DMS114 treated with DMSO at 0.1 percent for 48 hours (cell line): ENCODE results near the gene CNTRL.
"Not testable (repeated sequence)": the region's sequence is repeated elsewhere in the genome, so short reads cannot be mapped to it uniquely, and the experiment has no call there.

Experiments used
- DNase-seq: peaks from one replicate; lab custom pipeline; 2025; ENCODE audit not compliant: unreplicated experiment; lab: John Stamatoyannopoulos, UW

Gene CNTRL, protein sequence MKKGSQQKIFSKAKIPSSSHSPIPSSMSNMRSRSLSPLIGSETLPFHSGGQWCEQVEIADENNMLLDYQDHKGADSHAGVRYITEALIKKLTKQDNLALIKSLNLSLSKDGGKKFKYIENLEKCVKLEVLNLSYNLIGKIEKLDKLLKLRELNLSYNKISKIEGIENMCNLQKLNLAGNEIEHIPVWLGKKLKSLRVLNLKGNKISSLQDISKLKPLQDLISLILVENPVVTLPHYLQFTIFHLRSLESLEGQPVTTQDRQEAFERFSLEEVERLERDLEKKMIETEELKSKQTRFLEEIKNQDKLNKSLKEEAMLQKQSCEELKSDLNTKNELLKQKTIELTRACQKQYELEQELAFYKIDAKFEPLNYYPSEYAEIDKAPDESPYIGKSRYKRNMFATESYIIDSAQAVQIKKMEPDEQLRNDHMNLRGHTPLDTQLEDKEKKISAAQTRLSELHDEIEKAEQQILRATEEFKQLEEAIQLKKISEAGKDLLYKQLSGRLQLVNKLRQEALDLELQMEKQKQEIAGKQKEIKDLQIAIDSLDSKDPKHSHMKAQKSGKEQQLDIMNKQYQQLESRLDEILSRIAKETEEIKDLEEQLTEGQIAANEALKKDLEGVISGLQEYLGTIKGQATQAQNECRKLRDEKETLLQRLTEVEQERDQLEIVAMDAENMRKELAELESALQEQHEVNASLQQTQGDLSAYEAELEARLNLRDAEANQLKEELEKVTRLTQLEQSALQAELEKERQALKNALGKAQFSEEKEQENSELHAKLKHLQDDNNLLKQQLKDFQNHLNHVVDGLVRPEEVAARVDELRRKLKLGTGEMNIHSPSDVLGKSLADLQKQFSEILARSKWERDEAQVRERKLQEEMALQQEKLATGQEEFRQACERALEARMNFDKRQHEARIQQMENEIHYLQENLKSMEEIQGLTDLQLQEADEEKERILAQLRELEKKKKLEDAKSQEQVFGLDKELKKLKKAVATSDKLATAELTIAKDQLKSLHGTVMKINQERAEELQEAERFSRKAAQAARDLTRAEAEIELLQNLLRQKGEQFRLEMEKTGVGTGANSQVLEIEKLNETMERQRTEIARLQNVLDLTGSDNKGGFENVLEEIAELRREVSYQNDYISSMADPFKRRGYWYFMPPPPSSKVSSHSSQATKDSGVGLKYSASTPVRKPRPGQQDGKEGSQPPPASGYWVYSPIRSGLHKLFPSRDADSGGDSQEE (N-terminal part only)

DNA sequence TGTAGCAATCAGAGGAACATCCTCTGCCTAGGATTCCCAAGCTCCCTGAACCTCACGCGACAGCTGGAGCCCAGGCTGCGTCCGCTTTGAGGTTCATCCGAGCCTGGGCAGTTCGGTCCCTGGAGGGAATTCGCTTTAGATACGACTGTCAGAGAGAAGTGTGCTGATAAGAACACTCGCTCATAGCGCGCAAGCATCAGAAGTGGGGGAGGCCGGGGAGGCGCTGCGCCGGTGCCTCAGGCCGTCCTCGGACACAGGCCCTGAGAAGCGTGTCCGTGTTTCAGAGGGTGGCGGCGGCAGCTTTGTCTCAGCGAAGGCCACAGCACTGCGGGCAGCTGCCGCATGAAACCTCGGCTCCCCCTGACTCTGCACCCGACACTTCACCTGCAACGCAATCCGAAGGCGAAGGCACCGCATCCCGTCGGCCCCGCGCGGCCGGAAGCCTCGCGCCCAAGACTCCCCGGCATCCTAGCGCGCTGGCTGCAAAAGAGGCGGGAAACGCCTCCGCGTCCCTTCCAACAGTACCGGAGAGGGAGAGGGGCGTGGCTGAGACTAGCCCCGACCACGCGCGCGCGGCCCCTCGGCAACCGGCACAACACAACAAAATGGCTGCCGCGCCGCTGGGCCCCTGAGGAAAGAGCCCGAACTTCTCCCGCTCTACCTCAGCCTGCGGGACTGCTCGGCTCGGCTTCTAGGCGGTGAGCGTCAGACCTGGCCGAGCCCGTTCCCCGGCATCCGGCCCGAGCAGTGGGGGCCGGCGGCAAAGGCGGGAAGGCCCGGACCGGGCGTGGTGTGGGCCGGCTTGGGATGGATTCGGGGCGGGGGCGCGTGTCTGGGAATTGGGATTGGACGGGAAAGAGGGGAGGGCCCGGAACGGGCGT, at the start of gene CNTRL:
Gene CNTRL (plus strand): TSS at position 586 of the 881 bp plus-strand sequence. CDS start 13,372 bp downstream, outside the sequence.
- DNase-seq = peak; percentile 80

DNA sequence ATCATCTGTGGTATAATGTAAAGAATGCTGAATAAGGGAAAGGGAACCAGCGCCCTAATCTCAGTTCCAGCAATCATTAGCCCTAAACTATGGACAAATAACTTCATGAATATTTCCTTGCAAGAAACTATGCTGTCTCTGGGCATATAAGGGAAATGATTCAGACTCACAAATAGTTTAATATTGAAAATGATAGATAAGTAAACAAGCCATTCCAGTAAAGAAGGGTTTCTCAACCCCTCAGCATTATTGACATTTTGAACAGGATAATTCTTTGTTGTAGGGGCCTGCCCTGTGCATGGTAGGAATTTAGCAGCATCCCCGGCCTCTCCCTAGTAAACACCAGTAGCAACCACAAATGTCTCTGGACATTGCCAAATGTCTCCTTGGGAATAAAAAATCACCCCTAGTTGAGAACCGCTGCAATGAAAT, 48.5 kb upstream of the CNTRL start:
- DNase-seq = no peak

DNA sequence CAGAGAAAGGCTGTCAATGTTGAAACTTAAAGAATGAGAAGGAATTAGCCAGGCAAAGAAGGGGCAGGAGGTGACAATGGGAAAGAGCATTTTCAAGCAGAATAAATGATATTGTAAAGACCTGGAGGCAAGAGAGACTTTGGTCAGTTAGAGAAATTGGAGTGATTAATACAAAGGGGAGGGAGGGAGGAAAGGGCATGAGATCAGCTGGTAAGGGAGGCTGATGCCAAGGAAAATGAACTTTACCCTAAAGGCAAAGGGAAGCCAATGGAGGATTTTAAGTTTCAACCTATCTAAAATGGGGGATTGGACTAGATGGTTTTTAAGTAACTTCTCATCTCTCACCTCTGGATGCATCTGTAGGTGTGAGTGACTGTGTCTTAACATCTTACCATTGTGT, 48.0 kb upstream of the CNTRL start:
- no peak for DNase-seq

DNA sequence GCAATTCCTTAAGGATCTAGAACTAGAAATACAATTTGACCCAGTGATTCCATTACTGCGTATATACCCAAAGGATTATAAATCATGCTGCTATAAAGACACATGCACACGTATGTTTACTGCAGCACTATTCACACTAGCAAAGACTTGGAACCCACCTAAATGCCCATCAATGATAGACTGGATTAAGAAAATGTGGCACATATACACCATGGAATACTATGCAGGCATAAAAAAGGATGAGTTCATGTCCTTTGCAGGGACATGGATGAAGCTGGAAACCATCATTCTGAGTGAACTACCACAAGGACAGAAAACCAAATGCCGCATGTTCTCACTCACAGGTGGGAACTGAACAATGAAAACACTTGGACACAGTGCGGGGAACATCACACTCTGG, 46.5 kb upstream of the CNTRL start:
- not testable (repeated sequence) for DNase-seq

DNA sequence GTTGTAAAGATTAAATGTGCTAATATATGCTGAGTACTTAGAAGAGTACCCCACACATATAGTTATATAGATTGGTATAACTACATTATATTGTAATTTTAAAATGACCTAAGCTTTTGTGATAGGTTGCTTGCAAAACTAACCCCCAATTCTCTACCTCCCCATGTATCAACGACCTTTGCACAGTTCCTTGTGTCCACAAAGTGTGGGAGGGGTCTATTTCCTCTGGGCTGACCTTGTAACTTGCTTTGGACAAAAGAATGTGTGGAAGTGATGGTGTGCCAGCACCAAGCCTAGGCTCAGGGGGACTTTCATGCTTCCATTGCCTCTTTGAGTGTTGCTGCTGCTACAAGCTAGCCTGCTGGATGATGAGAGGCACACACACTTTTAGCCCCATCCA, 45.3 kb upstream of the CNTRL start:
- DNase-seq = no peak

DNA sequence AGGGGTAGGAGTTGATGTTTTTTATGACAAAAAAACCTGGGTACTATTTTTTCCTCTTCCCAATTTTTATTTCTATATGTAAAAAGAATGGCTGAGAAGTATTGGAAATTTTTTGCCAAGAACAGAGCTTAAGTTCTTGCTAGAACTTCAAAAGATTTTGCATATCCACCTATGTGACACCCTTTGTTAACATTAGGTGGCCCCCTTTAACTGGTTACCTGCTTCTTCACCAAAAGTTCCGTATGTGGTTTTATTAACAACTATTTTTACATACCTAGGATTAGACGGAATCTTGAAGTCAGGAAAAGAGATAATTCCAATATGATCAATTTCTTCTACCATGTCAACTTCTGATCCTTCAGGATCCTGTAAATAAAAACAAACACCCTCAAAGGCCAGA, 40.2 kb upstream of the CNTRL start:
- no peak for DNase-seq

DNA sequence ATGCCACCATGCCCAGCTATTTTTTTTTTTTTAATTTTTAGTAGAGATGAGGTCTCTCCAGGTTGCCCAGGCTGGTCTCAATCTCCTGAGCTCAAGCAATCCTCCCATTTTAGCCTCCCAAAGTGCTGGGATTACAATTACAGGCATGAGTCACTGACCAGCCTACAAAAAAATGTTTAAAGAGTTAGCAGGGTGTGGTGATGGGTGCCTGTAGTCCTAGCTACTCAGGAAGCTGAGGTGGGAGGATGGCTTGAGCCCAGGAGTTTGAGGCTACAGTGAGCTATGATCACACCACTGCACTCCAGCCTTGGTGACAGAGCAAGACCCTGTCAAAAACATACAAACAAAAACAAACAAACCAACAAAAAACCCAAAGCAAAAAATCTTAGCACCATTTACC, 39.0 kb upstream of the CNTRL start:
- not testable (repeated sequence) for DNase-seq

DNA sequence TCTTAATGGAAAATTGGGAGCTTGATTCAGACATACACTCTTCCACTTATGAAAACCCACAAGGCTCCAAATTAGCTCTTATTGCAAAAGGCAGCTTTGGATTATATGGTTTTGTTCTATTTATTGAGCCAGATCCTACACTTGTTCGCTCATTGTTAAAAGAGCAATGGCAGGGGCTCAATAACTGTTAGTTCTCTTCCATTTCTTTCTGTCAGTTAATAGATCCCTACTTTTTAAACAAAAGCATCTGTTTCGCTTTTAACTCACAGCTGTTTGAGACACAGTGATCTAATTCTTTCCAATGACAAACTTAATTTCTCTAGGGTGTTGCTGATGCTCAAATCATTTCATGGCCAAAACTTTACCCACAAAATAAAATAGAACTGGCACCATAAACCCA, 36.4 kb upstream of the CNTRL start:
- no peak for DNase-seq

DNA sequence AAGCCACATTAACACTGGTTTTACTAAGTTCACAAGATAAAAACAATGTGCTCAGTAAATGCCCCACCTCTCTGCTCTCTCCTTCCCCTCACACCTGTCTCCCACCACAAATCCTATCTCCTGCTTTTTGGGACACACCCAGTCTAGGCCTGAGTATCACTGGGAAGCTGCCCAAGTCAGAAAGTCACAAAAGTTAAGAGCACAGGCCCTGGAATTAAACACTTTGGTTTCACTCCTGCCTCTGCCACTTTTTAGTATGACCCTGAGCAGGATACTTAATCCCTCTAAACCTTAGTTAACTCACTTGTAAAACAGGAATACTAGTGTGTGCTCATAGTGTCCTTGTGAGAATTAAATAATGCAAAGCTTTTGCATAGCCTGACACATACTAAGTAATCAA, 36.0 kb upstream of the CNTRL start:
- DNase-seq = no peak

DNA sequence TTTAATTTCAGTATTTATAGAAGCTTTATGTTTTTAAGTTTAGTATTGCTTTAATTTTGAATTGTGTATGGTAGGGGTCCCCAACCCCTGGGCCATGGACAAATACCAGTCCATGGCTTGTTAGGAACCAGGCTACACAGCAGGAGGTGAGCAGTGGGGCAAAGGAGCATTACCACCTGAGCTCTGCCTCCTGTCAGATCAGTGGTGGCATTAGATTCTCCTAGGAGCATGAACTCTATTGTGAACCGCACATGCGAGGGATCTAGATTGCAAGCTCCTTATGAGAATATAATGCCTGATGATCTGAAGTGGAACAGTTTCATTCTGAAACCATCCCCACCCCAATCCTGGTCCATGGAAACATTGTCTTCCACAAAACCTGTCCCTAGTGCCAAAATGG, 26.6 kb upstream of the CNTRL start:
- DNase-seq = no peak

DNA sequence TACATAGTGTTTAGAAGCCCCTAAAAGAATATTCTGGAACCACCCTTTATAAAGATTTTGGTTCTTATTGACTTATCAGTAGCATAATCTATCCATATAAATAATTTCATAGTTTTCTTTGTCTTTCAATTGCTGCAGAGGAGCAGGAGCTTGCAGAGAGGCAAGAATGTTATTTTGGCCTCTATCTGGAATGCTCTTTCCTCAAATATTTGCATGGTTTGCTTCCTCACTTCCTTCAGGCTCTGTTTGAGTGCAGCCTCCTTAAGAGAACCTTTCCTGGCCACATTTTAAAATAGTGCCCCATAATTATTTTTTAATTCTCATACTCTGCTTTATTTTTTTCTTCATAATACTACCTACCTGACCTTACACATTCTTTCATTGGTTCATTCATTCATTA, 26.1 kb upstream of the CNTRL start:
- DNase-seq = no peak

DNA sequence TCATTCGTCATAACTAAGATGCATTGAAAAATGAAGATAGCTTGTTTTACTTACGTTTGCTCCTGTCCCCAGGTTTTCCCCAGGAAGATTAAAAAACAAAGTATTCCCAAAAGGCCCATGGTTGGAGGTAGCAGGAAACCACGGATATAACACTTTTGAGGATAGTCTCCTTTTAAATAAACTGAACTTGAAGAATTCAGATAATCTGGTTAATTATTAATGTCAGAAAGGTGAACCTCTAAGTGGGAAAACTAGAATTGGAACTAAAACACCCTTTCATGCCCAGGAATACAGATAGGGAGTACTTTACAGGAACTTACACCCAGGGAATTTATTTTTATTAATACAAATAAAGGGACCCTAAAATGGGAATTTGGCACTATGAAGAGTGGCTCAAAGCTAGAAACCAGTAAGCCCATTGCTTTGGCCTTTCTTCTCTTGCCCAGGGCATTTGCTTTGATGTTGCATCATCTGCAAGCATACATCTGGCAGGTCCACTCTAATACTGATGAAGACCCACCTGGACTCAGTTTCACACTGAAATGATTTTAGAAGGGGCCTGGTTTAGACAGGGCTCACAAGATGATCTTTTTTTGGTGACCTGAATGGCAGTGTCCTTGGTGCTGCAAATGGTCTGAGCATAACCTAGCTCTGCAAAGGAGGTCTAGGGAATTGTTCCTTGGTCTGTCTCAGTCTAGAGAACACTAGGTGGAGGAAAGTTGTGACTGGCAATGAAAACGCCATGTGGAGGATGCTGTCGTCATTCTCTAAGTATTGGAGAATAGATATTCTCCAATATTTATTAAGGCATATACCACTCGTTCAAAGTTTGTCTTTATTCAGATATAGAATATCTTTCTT, 24.4 kb upstream of the CNTRL start, which contains the start of gene C5:
Gene C5 (minus strand): TSS at position 148 of the 861 bp plus-strand sequence. CDS start 29 bp downstream, at position 119.
- no peak for DNase-seq

DNA sequence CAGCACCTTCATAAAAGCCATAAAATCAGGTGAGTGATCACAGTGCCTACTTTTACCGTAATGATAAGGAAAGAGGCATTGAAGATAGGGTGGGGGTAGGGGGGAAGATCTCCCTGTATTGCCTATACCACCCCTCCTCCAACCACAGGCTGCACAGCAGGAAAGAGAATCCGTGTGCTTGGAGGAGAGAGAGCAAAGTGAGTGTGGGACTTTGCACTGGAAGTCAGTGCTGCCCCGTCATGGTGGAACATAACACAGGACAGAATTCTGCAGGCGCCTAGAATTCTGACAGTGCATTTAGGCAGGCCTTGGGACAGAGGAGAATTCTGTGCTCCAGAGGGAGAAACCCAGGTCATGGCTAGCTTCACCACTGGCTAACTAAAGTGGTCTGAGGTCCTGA, 21.2 kb upstream of the CNTRL start:
- DNase-seq = no peak

DNA sequence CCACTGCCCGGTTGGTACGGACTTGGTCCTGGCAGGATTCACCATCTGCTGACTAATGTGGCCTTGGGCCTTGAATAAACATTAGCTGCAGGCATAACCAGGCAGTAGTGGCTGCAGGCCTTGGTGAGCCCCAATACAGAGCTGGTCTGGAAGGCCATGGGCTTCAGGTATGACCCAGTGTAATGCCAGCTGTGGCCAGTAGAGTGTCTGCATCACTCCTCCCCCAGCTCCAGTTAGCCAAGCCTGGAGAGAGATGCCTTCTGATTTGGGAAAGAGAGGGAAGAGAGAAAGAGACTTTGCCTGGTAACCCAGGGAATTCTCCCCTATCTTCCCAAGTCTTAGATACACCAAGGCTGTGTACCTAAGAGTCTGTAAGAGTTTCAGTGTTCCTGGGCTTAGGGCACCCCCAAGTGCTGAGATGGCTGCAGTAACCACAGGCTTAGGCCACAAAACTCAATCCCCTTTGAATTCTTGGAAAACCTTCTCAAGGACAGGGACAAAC, 19.1 kb upstream of the CNTRL start:
- no peak for DNase-seq

DNA sequence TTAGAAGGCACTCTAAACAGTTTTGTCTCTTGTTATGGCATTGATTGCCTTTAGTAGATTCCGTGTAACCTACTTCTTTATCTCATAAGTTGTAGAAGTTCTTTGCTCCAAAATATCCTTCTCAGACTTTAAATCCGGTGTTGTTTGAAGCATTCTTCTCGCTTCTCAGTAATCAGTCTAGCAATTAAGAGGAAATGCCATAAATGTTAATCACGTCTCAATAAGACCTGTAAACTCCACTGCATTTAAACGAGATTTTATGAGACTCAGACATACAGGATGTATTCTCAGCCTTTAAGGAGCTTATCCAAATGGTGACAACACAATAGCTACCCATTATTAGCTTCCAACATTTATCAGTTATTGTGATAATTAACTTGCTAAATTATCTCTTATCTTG, 16.9 kb upstream of the CNTRL start:
- no peak for DNase-seq

DNA sequence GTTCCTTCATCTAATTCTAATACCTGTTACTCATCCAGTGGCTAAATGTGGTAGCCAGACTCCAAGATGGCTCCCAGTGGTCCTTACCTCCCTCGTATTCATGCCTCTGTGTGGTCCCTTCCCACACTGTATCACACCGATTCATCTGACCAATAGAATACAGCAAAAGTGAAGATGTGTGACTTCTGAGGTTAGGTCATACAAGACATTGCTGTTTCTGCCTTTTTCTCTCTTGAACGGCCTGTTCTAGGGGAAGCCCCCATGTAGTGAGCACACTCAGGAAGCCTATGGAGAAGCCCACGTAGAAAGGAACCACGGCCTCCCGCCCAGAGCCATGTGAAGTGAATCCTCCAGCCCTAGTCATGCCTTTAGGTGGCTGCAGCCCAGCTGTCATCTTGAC, 15.2 kb upstream of the CNTRL start:
- no peak for DNase-seq

DNA sequence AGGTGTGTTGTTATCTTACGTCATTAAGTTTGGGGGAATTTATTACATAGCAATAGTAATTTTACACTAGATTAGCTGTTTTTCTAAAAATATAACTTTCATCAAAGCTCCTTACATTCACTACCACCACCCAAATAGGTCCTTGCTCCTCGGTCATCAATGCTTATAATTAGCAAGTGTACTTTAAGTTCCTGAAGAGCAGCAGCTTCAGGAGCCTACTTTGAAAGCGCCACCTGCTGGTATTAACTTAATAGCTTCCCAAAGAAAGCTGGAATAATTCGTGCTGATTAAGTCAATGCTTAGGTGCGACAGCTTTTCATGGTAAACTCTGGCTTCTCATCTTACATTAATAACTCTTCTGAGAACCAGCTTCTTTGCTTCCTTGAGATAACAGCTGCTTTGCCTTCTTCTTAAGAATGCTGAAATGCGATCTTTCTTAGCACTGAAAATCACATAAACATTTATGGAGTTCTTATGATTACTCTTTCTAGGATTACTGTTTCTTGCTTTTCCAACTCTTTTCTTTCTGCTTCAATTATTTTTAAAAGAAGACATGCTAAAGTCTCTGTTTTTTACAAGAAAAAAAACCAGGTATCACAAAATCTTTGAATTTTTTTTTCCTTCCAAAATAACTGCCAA, 14.6 kb upstream of the CNTRL start:
- DNase-seq = peak; percentile 15

DNA sequence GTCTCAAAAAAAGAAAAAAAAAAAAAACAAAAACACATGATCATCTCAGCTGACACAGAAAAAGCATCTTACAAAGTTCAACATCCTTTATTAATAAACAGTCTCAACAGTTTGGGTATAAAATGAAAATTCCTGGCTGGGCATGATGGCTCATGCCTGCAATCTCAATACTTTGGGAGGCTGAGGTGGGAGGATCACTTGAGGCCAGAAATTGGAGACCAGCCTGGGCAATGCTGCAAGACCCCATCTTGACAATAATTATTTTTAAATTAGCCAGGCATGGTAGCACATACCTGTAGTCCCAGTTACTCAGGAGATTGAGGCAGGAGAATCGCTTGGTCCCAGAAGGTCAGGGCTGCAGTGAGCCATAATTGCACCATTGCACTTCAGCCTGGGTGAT, 7.9 kb upstream of the CNTRL start:
- DNase-seq = no peak

DNA sequence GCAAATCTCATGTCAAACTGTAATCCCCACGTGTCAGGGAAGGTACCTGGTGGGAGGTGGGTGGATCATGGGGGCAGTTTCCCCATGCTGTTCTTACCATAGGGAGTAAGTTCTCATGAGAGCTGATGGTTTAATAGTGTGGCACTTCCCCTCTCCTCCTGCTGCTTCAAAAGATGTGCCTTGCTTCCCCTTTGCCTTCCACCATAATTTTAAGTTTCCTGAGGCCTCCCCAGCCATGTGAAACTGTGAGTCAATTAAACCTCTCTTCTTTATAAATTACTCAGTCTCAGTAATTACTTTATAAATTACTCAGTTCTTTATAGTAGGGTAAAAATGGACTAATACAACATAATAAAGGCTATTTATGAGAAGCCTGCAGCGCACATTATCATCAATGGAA, 7.1 kb upstream of the CNTRL start:
- DNase-seq = no peak
